H1 (cell line): ENCODE data around the gene CAMSAP1. TPM values are rescaled to one million over a fixed set of nuclear protein-coding genes. Genes with fewer than 3 reads are reported as not detected.

Experiments used
- CTCF ChIA-PET: fragments of 300-600 bp; sonication (Branson Sonifier 250); formaldehyde crosslinking; loops from one replicate; lab custom pipeline; 2021; ENCODE audit not compliant: partially characterized antibody; lab: Charles Lee
- POLR2A ChIA-PET: fragments of 300-600 bp; sonication (Branson Sonifier 250); formaldehyde crosslinking; loops from one replicate; lab custom pipeline; 2021; ENCODE audit warnings: inconsistent platforms; ENCODE audit not compliant: partially characterized antibody; lab: Charles Lee
- DNase-seq, 2 experiments: peaks; one replicate each; pipeline versions ENCODE4 v3.0.0 to v3.0.0-alpha.2; 2010 to 2022; ENCODE audit warnings: low spot score in 2 of 2, low read depth in 1 of 2, mixed read lengths in 1 of 2
- FAIRE-seq: peaks from 2 replicates; lab custom pipeline; 2011; peaks lifted over from hg19 to GRCh38; lab: Jason Lieb, UNC
- H2AFZ ChIP-seq: 2 replicates; pipeline ENCODE4 v1.8.1; 2012; ENCODE audit warnings: low read length, inconsistent platforms
- H2AK5ac ChIP-seq: 2 replicates; pipeline ENCODE4 v1.6.1; 2013; ENCODE audit warnings: low read depth, low read length
- H2BK120ac ChIP-seq: replicated peaks from 2 replicates; pipeline ENCODE3; 2013; ENCODE audit warnings: low read depth, low read length, inconsistent platforms
- H2BK12ac ChIP-seq: 2 replicates; pipeline ENCODE4 v1.6.1; 2013; ENCODE audit warnings: low read depth, low read length
- H2BK15ac ChIP-seq: 2 replicates; pipeline ENCODE4 v1.6.1; 2013; ENCODE audit warnings: low read length
- H2BK20ac ChIP-seq: 2 replicates; pipeline ENCODE4 v1.6.1; 2013; ENCODE audit warnings: low read length
- H2BK5ac ChIP-seq: 2 replicates; pipeline ENCODE4 v1.6.1; 2013; ENCODE audit warnings: low read depth, low read length
- H3K14ac ChIP-seq: 2 replicates; pipeline ENCODE4 v1.6.1; 2013; ENCODE audit warnings: inconsistent platforms; ENCODE audit not compliant: insufficient read length
- H3K18ac ChIP-seq: 2 replicates; pipeline ENCODE4 v1.6.1; 2013; ENCODE audit warnings: low read length; ENCODE audit errors: extremely low read depth
- H3K23ac ChIP-seq: 2 replicates; pipeline ENCODE4 v1.6.1; 2013; ENCODE audit warnings: inconsistent platforms; ENCODE audit not compliant: insufficient read length
- H3K23me2 ChIP-seq: 2 replicates; pipeline ENCODE4 v1.6.1; 2013; ENCODE audit warnings: low read depth, low read length
- H3K27ac ChIP-seq: 2 replicates; pipeline ENCODE4 v1.6.1; 2011; ENCODE audit warnings: low read depth, low read length, inconsistent platforms
- H3K27me3 ChIP-seq, 4 experiments: replicated peaks in 1 of 4; 1 replicate in 1 of 4; 2 replicates in 3 of 4; pipeline versions ENCODE4 v1.6.1 to v1.8.1; 2011 to 2013; ENCODE audit warnings: low read length in 3 of 4, mild to moderate bottlenecking in 3 of 4, inconsistent platforms in 2 of 4, mixed read lengths in 2 of 4, moderate library complexity in 1 of 4; ENCODE audit not compliant: control insufficient read depth in 3 of 4, insufficient read depth in 3 of 4; ENCODE audit errors: extremely low read depth in 1 of 4
- H3K36me3 ChIP-seq, 4 experiments: 2 replicates each; pipeline versions ENCODE4 v1.6.1 to v1.8.1; 2011 to 2013; ENCODE audit warnings: mild to moderate bottlenecking in 4 of 4, low read length in 3 of 4, moderate library complexity in 2 of 4, control low read depth in 1 of 4, inconsistent platforms in 1 of 4; ENCODE audit not compliant: insufficient read depth in 4 of 4, control insufficient read depth in 2 of 4
- H3K4ac ChIP-seq: replicated peaks from 2 replicates; pipeline ENCODE3; 2013; ENCODE audit warnings: low read length, low read depth, mixed read lengths, inconsistent platforms; ENCODE audit not compliant: insufficient read length
- H3K4me1 ChIP-seq, 4 experiments: replicated peaks in 1 of 4; 1 replicate in 1 of 4; 2 replicates in 3 of 4; pipeline versions ENCODE4 v1.6.1 to v1.8.1; 2011 to 2013; ENCODE audit warnings: low read length in 3 of 4, inconsistent platforms in 2 of 4, mixed read lengths in 1 of 4; ENCODE audit not compliant: insufficient read depth in 4 of 4, control insufficient read depth in 3 of 4
- H3K4me2 ChIP-seq, 2 experiments: 2 replicates each; pipeline versions ENCODE4 v1.6.1 to v1.8.1; 2011 to 2013; ENCODE audit warnings: low read depth in 2 of 2, low read length in 2 of 2, control low read depth in 1 of 2, inconsistent platforms in 1 of 2, mild to moderate bottlenecking in 1 of 2; ENCODE audit not compliant: insufficient read depth in 1 of 2
- H3K4me3 ChIP-seq, 4 experiments: fragments of 200-600, 300-600 bp in 1 of 4; sonication (generic), shearing (Covaris generic), sonication (Bioruptor Twin) in 1 of 4; 2 replicates each; pipeline versions ENCODE4 v1.5.1 to v1.8.1; 2011 to 2016; ENCODE audit warnings: low read length in 4 of 4, low read depth in 3 of 4, control low read depth in 2 of 4, inconsistent platforms in 2 of 4, mild to moderate bottlenecking in 2 of 4, mixed read lengths in 1 of 4, moderate library complexity in 1 of 4; ENCODE audit not compliant: insufficient read depth in 2 of 4; ENCODE audit errors: extremely low read depth in 1 of 4
- H3K56ac ChIP-seq: replicated peaks from 2 replicates; pipeline ENCODE3; 2013; ENCODE audit warnings: low read depth, mild to moderate bottlenecking, mixed read lengths, low read length, inconsistent platforms; ENCODE audit not compliant: insufficient read length
- H3K79me1 ChIP-seq: 2 replicates; pipeline ENCODE4 v1.6.1; 2013; ENCODE audit warnings: low read depth, low read length, control low read depth
- H3K79me2 ChIP-seq, 2 experiments: 2 replicates each; pipeline versions ENCODE4 v1.6.1 to v1.8.1; 2012 to 2013; ENCODE audit warnings: low read length in 2 of 2, mild to moderate bottlenecking in 2 of 2, inconsistent platforms in 1 of 2; ENCODE audit not compliant: insufficient read depth in 2 of 2, control insufficient read depth in 1 of 2
- H3K9ac ChIP-seq, 4 experiments: replicated peaks in 1 of 4; 1 replicate in 1 of 4; 2 replicates in 3 of 4; pipeline versions ENCODE4 v1.6.1 to v1.8.1; 2011 to 2013; ENCODE audit warnings: low read depth in 3 of 4, low read length in 3 of 4, control low read depth in 2 of 4, mild to moderate bottlenecking in 2 of 4, moderate library complexity in 2 of 4, inconsistent platforms in 1 of 4; ENCODE audit errors: extremely low read depth in 1 of 4
- H3K9me3 ChIP-seq, 2 experiments: 2 replicates each; pipeline versions ENCODE4 v1.6.1 to v1.8.1; 2012 to 2013; ENCODE audit warnings: mild to moderate bottlenecking in 2 of 2, moderate library complexity in 2 of 2, control low read depth in 1 of 2, inconsistent platforms in 1 of 2, low read depth in 1 of 2, low read length in 1 of 2, mixed read lengths in 1 of 2; ENCODE audit not compliant: insufficient read depth in 2 of 2
- H4K20me1 ChIP-seq, 2 experiments: replicated peaks in 1 of 2; 2 replicates each; pipeline versions ENCODE3 to v1.8.1; 2011 to 2013; ENCODE audit warnings: inconsistent platforms in 2 of 2, low read length in 2 of 2, mild to moderate bottlenecking in 1 of 2; ENCODE audit not compliant: insufficient read depth in 2 of 2, control insufficient read depth in 1 of 2
- H4K5ac ChIP-seq: 2 replicates; pipeline ENCODE4 v1.6.1; 2013; ENCODE audit warnings: low read length, low read depth, mixed read lengths, inconsistent platforms; ENCODE audit not compliant: insufficient read length
- H4K8ac ChIP-seq: 2 replicates; pipeline ENCODE4 v1.8.0; 2013; ENCODE audit warnings: mild to moderate bottlenecking, moderate library complexity, low read length, inconsistent platforms; ENCODE audit not compliant: insufficient read depth; ENCODE audit errors: extremely low read depth
- H4K91ac ChIP-seq: replicated peaks from 2 replicates; pipeline ENCODE3; 2013; ENCODE audit warnings: low read length, mixed read lengths, inconsistent platforms; ENCODE audit not compliant: insufficient read length
- BACH1 ChIP-seq: IDR thresholded peaks from 2 replicates; pipeline ENCODE4 v1.6.1; 2012; ENCODE audit warnings: low read length, improper control_type of control experiment
- BCL11A ChIP-seq, 2 experiments: IDR thresholded peaks; one replicate each; pipeline ENCODE4 v1.6.1; 2011; ENCODE audit warnings: low read depth in 2 of 2, low read length in 2 of 2, mild to moderate bottlenecking in 2 of 2
- EP300 ChIP-seq, 2 experiments: IDR thresholded peaks; 1 replicate in 1 of 2; 2 replicates in 1 of 2; pipeline ENCODE4 v1.6.1; 2011 to 2012; ENCODE audit warnings: low read depth in 2 of 2, low read length in 2 of 2, mild to moderate bottlenecking in 2 of 2, borderline replicate concordance in 1 of 2, inconsistent platforms in 1 of 2, moderate library complexity in 1 of 2
- GTF2F1 ChIP-seq: IDR thresholded peaks from 2 replicates; pipeline ENCODE4 v1.6.1; 2012; ENCODE audit warnings: low read depth, low read length, improper control_type of control experiment, borderline replicate concordance
- KDM4A ChIP-seq: IDR thresholded peaks from one replicate; pipeline ENCODE4 v1.7.1; 2012; ENCODE audit warnings: low read depth, mild to moderate bottlenecking, moderate library complexity, low read length, inconsistent platforms; ENCODE audit not compliant: severe bottlenecking
- KDM5A ChIP-seq: fragments of 200-600 bp; IDR thresholded peaks from 2 replicates; pipeline ENCODE4 v1.7.1; 2012; ENCODE audit warnings: mild to moderate bottlenecking, low read length, inconsistent platforms, mixed read lengths
- MAFK ChIP-seq: IDR thresholded peaks from 2 replicates; pipeline ENCODE4 v1.6.1; 2012; ENCODE audit warnings: low read depth, mild to moderate bottlenecking, improper control_type of control experiment, low read length
- NANOG ChIP-seq: IDR thresholded peaks from 2 replicates; pipeline ENCODE4 v1.6.1; 2011; ENCODE audit warnings: low read length, low read depth, mild to moderate bottlenecking, inconsistent platforms; ENCODE audit not compliant: insufficient read depth, poor library complexity, severe bottlenecking
- NRF1 ChIP-seq: IDR thresholded peaks from 2 replicates; pipeline ENCODE4 v1.6.1; 2011; ENCODE audit warnings: mild to moderate bottlenecking, low read depth, low read length, improper control_type of control experiment
- POLR2AphosphoS5 ChIP-seq: IDR thresholded peaks from 2 replicates; pipeline ENCODE4 v1.6.1; 2011; ENCODE audit warnings: low read depth, low read length
- SP4 ChIP-seq: IDR thresholded peaks from 2 replicates; pipeline ENCODE4 v1.6.1; 2012; ENCODE audit warnings: low read length, inconsistent platforms
- SUZ12 ChIP-seq: fragments of 200-600 bp; sonication (generic); IDR thresholded peaks from 2 replicates; pipeline ENCODE4 v1.6.1; 2012; ENCODE audit warnings: mild to moderate bottlenecking, inconsistent platforms, low read length, moderate library complexity, mixed read lengths
- WGBS, 2 experiments: shearing (Covaris generic) in 1 of 2; methylation state at CpG; one replicate each; pipeline versions ENCODE4 v1.1.6 to v1.1.7; 2013 to 2015; ENCODE audit warnings: low lambda C conversion rate in 2 of 2, mixed read lengths in 2 of 2, inconsistent platforms in 1 of 2, low coverage in 1 of 2, missing lambda C conversion rate in 1 of 2; ENCODE audit not compliant: insufficient replicate concordance in 2 of 2, insufficient coverage in 1 of 2, insufficient read length in 1 of 2; ENCODE audit errors: extremely low coverage in 1 of 2, missing lambda C conversion rate in 1 of 2; 5-methylcytosine and 5-hydroxymethylcytosine counted together
- polyA plus RNA-seq, 7 experiments: library from polyadenylated mRNA; depleted of rRNA in 3 of 7; stranded (reverse) in 5 of 7; unstranded in 2 of 7; fragments of >200 nt in 5 of 7; fragments of 200-250 nt in 2 of 7; gene quantifications; 1 replicate in 5 of 7; 2 replicates in 1 of 7; 4 replicates in 1 of 7; pipeline versions ENCODE4 v1.2.1 to v1.2.3, GENCODE V29; 2011 to 2013; ENCODE audit warnings: missing spikeins in 2 of 7, mixed read lengths in 2 of 7
- total RNA-seq: library from RNA; stranded (reverse); fragmentation: NEBNext Ultra II Directional; extraction: Animal tissue kit (Norgen Biotek cat#: 25700); gene quantifications from 2 replicates; pipeline ENCODE4 v1.2.1, GENCODE V29; 2021

The CAMSAP1 gene
- total and polyA plus RNA-seq, 2 of the 8 experiments (the other 6 are each of a cell fraction or from before 2014, with no cell fraction given): 13.4 to 44.0 TPM

GRCh38 chr9:135927195-135928013 lies 20.1 kb upstream of the CAMSAP1 start:
- Histone ChIP-seq H3K9me3 (no peaks in the 10 kb centered on the region), H3K4me2 (no peak overlapping the region), H4K8ac (peak overlapping the region; percentile 79), H2BK5ac (peak overlapping the region; percentile 81), H3K4me3 (no peak overlapping the region), H3K79me2 (no peaks in the 10 kb centered on the region), H3K27ac (no peak overlapping the region), H2AK5ac (no peak overlapping the region), H4K5ac (no peak overlapping the region), H3K36me3 (peaks cover 0 to 8% (median 0%) of the 10 kb centered on the region in 4 experiments; a peak in 2 of 8 replicates), H2AFZ (no peak overlapping the region), H3K27me3 (no peaks in the 10 kb centered on the region), H3K9ac (no peak overlapping the region), H3K14ac (no peak overlapping the region), H3K4me1 (no peaks in the 10 kb centered on the region; a peak in 1 of 7 replicates), H3K23ac (no peak overlapping the region), H4K20me1 (peaks cover 2 to 15% of the 10 kb centered on the region in 2 experiments), H2BK120ac (no peak overlapping the region), H3K79me1 (peaks cover 6% of the 10 kb centered on the region; the same call in 1 of the 2 replicates), H2BK20ac (no peak overlapping the region), H2BK15ac (no peak overlapping the region), H3K56ac (no peak overlapping the region), H3K4ac (no peak overlapping the region), H3K18ac (no peak overlapping the region), H3K23me2 (no peaks in the 10 kb centered on the region), H4K91ac (peak overlapping the region; percentile 81), H2BK12ac (peak overlapping the region; percentile 84; the same call in 1 of the 2 replicates)
- CTCF ChIA-PET: no interaction called here
- FAIRE-seq: no peak
- no peak for DNase-seq
- POLR2A ChIA-PET: interaction anchor here (1.4 kb wide), 1 partner anchor 102 kb away, joined by 3 read pairs; no protein-coding TSS in a partner anchor
- WGBS, 2 experiments: 94% methylated on average over 24 of the region's 25 CpGs; no CpG with 5 or more reads in 1 of the 2 experiments
- TF ChIP-seq NANOG (no peak), GTF2F1 (no peak), KDM4A (no peak), MAFK (no peak), POLR2AphosphoS5 (no peak; the same call in 1 of the 2 replicates), SP4 (no peak), EP300 (IDR thresholded peaks at IDR 0.05; ENCODE audit: borderline replicate concordance in 1 of 2, low read depth in 2 of 2, low read length in 2 of 2) (no peak), KDM5A (no peak), SUZ12 (no peak), BCL11A (IDR thresholded peaks at IDR 0.05; ENCODE audit: low read depth in 2 of 2, low read length in 2 of 2) (no peak), NRF1 (no peak), BACH1 (no peak)
